NB4 (cell line): Measurements from ENCODE around the gene STK32B.

ENCODE experiments used
- DNase-seq: peaks from one replicate; pipeline ENCODE4 v3.0.0; 2010; ENCODE audit warnings: low read depth
- H3K4me3 ChIP-seq: one replicate; pipeline ENCODE4 v1.5.1; 2011; ENCODE audit warnings: mild to moderate bottlenecking, low read depth, low read length, moderate library complexity
- MYC ChIP-seq: IDR thresholded peaks from 2 replicates; pipeline ENCODE4 v1.6.1; 2011; ENCODE audit warnings: low read depth, low read length
- POLR2A ChIP-seq: IDR thresholded peaks from 2 replicates; pipeline ENCODE4 v1.6.1; 2011; ENCODE audit warnings: mild to moderate bottlenecking; ENCODE audit not compliant: insufficient read length; ENCODE audit errors: extremely low read depth
- TF ChIP-seq, protein P1 (sequence below): IDR thresholded peaks from one replicate; pipeline ENCODE4 v1.5.1; 2012; ENCODE audit warnings: low read depth, low read length
- TF ChIP-seq, protein P2 (sequence below): IDR thresholded peaks from 2 replicates; pipeline ENCODE4 v1.6.1; 2011; ENCODE audit warnings: low read depth, low read length

Gene STK32B

GRCh38 chr4:5050520-5051277 lies 581 bp upstream of the STK32B start:
- H3K4me3 ChIP-seq, result peak overlapping the region; percentile 64
- TF ChIP-seq, protein P1, sequence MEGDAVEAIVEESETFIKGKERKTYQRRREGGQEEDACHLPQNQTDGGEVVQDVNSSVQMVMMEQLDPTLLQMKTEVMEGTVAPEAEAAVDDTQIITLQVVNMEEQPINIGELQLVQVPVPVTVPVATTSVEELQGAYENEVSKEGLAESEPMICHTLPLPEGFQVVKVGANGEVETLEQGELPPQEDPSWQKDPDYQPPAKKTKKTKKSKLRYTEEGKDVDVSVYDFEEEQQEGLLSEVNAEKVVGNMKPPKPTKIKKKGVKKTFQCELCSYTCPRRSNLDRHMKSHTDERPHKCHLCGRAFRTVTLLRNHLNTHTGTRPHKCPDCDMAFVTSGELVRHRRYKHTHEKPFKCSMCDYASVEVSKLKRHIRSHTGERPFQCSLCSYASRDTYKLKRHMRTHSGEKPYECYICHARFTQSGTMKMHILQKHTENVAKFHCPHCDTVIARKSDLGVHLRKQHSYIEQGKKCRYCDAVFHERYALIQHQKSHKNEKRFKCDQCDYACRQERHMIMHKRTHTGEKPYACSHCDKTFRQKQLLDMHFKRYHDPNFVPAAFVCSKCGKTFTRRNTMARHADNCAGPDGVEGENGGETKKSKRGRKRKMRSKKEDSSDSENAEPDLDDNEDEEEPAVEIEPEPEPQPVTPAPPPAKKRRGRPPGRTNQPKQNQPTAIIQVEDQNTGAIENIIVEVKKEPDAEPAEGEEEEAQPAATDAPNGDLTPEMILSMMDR, result peak; percentile 90
- TF ChIP-seq, protein P2, sequence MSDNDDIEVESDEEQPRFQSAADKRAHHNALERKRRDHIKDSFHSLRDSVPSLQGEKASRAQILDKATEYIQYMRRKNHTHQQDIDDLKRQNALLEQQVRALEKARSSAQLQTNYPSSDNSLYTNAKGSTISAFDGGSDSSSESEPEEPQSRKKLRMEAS, result no peak
- TF ChIP-seq POLR2A, result no peak
- peak; percentile 91 for DNase-seq

- no peak overlapping the region for H3K4me3 ChIP-seq
- TF ChIP-seq, protein P1, result no peak
- TF ChIP-seq, protein P2, result no peak
- no peak for TF ChIP-seq MYC
- no peak for TF ChIP-seq POLR2A
- no peak for DNase-seq
Observed at GRCh38 chr4:5052204-5052702, 973 bp downstream of the STK32B start.

- no peak for DNase-seq
- no peak overlapping the region for H3K4me3 ChIP-seq
- TF ChIP-seq, protein P1, result no peak
- TF ChIP-seq POLR2A (no peak), MYC (no peak)
- TF ChIP-seq, protein P2, result no peak
Observed at GRCh38 chr4:5052726-5053425, 1.6 kb downstream of the STK32B start.

GRCh38 chr4:5054532-5054931 lies 3.3 kb downstream of the STK32B start:
- TF ChIP-seq MYC, result no peak
- TF ChIP-seq, protein P1, result no peak
- no peak for TF ChIP-seq POLR2A
- TF ChIP-seq, protein P2, result no peak

GRCh38 chr4:5055411-5055810 lies 4.1 kb downstream of the STK32B start:
- H3K4me3 ChIP-seq, result no peak overlapping the region
- no peak for DNase-seq

More at GRCh38 chr4:5054532-5054931, 3.3 kb downstream of the STK32B start:
- H3K4me3 ChIP-seq, result no peak overlapping the region
- no peak for DNase-seq

More at GRCh38 chr4:5055411-5055810, 4.1 kb downstream of the STK32B start:
- TF ChIP-seq MYC (no peak), POLR2A (no peak)
- TF ChIP-seq, protein P2, result no peak
- TF ChIP-seq, protein P1, result no peak
